ENCODE data around the gene TBXT. TPM values are rescaled to one million over a fixed set of nuclear protein-coding genes. Genes with fewer than 3 reads are reported as not detected.

Gene TBXT
- total RNA-seq, 4 donors from 2014 or later, result not detected

DNA sequence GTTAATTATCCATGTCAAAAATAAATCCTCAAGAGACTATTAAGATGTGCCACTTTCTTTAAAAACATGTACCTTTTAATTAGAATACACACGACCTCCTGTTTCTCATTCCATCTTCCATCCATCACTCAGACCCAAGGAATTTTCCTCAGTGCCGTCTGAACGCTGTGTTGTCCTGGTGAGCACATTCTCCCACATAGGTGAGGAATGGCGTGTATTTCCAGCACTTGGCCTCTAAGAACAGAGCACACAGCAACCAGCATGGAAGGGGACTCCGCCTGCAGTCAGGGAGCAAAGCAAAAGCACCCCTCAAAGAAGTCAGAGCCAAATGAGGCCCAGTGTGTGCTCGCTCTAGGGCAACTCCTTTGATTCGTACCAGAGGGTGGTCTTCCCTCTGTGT, 45.9 kb downstream of the TBXT start:
- no peaks in the 10 kb centered on the region for H3K27me3 ChIP-seq
- H3K4me1 ChIP-seq, result no peaks in the 10 kb centered on the region
- H3K4me3 ChIP-seq, result no peak overlapping the region
- TF ChIP-seq, protein P1, sequence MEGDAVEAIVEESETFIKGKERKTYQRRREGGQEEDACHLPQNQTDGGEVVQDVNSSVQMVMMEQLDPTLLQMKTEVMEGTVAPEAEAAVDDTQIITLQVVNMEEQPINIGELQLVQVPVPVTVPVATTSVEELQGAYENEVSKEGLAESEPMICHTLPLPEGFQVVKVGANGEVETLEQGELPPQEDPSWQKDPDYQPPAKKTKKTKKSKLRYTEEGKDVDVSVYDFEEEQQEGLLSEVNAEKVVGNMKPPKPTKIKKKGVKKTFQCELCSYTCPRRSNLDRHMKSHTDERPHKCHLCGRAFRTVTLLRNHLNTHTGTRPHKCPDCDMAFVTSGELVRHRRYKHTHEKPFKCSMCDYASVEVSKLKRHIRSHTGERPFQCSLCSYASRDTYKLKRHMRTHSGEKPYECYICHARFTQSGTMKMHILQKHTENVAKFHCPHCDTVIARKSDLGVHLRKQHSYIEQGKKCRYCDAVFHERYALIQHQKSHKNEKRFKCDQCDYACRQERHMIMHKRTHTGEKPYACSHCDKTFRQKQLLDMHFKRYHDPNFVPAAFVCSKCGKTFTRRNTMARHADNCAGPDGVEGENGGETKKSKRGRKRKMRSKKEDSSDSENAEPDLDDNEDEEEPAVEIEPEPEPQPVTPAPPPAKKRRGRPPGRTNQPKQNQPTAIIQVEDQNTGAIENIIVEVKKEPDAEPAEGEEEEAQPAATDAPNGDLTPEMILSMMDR (IDR thresholded peaks at IDR 0.05), result no peak
- TF ChIP-seq EP300 (IDR thresholded peaks at IDR 0.05) (no peak), POLR2A (IDR thresholded peaks at IDR 0.05) (no peak), POLR2AphosphoS5 (IDR thresholded peaks at IDR 0.05) (no peak)
- WGBS, result 57% methylated on average over 7 of the region's 7 CpGs
- no peak for DNase-seq (ENCODE audit: low spot score in 2 of 2)
- H3K27ac ChIP-seq, result no peak overlapping the region
- no peaks in the 10 kb centered on the region for H3K36me3 ChIP-seq
- H3K9me3 ChIP-seq, result no peaks in the 10 kb centered on the region

DNA sequence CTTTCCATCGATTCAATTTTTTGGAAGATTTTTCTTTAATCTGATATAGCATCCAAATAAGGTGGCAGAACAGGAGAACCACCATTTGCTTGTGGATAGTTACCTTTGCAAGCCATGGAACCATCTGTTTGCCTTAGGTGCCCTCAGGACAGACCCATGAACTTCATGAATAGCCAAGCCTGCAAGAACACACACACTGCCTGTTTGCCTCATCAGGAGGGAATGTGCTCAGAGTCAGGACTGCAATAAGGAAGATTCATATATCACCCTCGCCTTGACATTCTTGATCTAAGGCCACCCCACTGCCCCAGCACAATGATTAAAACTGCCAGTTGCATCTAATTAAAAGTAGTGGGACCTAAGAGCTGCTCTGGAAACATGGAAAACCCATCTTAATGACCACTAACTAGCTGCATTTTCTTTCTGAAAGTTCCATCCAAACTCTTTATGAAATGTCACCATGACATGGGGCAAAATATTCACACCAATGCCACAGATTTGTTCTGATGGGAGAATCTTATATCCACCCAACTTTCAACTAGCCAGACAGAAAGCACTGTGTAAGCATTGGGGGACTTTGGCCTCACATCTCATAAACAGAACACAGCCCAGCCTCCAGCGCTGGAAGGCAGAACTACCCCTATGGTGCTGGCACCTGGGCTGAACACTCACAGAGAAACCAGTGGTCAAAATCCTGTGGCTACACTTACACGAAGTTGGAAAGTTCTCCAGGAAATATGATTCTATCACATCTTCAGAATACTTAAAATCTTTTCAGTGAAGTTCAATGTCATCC, 48.3 kb downstream of the TBXT start:
- 74% methylated on average over 4 of the region's 4 CpGs for WGBS
- Histone ChIP-seq H3K36me3 (no peaks in the 10 kb centered on the region), H3K9me3 (peaks cover 4% of the 10 kb centered on the region), H3K4me1 (no peaks in the 10 kb centered on the region), H3K27me3 (no peaks in the 10 kb centered on the region), H3K4me3 (no peak overlapping the region), H3K27ac (no peak overlapping the region)
- no peak for TF ChIP-seq POLR2AphosphoS5 (IDR thresholded peaks at IDR 0.05)
- DNase-seq (ENCODE audit: low spot score in 2 of 2), result no peak

DNA sequence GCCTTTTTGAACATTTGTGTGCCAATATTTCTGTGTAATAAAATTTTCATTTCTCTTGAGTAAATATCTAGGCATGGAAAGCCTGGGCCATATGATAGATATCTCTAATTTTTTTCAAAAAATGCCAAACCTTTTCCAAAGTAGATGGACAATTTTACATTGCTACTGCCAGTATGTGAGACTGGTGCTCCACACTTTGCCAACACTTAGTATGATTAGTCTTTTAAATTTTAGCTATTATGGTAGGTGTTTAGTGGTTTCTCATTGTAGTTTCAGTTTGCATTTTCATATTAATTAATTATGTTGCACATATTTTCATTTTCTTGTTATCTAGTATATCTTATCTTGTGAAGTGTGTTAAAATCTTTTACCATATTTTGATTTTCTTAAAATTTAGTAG, 52.0 kb downstream of the TBXT start:
- no peak for DNase-seq (ENCODE audit: low spot score in 2 of 2)
- no peak for TF ChIP-seq EP300 (IDR thresholded peaks at IDR 0.05)
- TF ChIP-seq, protein P1 (IDR thresholded peaks at IDR 0.05), result no peak
- Histone ChIP-seq H3K4me1 (no peaks in the 10 kb centered on the region), H3K9me3 (peaks cover 4% of the 10 kb centered on the region), H3K27ac (no peak overlapping the region), H3K4me3 (no peak overlapping the region), H3K36me3 (no peaks in the 10 kb centered on the region), H3K27me3 (no peaks in the 10 kb centered on the region)

DNA sequence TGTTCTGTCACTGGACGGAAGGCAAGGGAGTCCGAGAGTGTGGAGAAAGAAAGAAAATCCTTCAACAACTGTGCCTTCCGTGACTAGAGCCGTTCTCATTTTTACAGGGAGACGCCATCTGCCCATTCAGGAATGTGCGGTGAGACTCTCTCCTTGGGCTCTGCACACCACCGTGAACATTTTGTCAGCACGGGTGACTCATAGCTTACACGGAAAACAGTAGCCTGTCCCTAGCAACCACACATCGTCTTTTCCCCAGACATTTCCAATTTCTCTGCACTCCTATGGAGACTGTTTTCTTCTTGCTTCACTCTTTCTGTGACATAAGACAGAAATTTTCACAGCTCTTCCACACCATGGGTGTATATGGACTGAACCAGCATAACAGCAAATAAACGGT, 55.1 kb downstream of the TBXT start:
- H3K36me3 ChIP-seq, result no peaks in the 10 kb centered on the region
- H3K27ac ChIP-seq, result no peak overlapping the region
- H3K4me3 ChIP-seq, result no peak overlapping the region
- WGBS, result 71% methylated on average over 11 of the region's 11 CpGs
- no peaks in the 10 kb centered on the region for H3K27me3 ChIP-seq
- no peaks in the 10 kb centered on the region for H3K4me1 ChIP-seq
- DNase-seq (ENCODE audit: low spot score in 2 of 2), result no peak
- H3K9me3 ChIP-seq, result peaks cover 4% of the 10 kb centered on the region
- TF ChIP-seq, protein P1 (IDR thresholded peaks at IDR 0.05), result no peak
- TF ChIP-seq POLR2A (IDR thresholded peaks at IDR 0.05) (no peak), EP300 (IDR thresholded peaks at IDR 0.05) (no peak), POLR2AphosphoS5 (IDR thresholded peaks at IDR 0.05) (no peak)

DNA sequence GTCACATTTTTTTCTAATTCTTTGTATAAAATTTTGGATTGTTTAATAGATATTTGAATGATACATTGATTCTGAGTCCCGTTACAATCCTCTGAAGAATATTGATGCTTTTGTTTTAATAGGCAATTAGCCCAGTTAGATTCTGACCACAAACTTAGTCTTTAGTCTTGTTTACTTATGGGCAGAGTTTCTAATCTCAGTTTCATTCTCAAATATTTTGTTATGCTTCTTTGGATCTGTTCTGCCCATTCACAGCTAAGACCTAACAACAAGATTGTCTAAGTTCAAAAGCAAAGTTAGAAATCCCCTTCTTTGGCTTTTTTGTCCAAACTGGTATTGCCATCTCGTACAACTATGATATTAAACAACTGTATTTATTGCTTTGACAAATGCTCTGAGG, 58.0 kb downstream of the TBXT start:
- H3K27me3 ChIP-seq, result no peaks in the 10 kb centered on the region
- H3K4me1 ChIP-seq, result no peaks in the 10 kb centered on the region
- 78% methylated on average over 2 of the region's 2 CpGs for WGBS
- H3K36me3 ChIP-seq, result no peaks in the 10 kb centered on the region
- no peak for TF ChIP-seq POLR2A (IDR thresholded peaks at IDR 0.05)
- no peak for TF ChIP-seq POLR2AphosphoS5 (IDR thresholded peaks at IDR 0.05)
- TF ChIP-seq EP300 (IDR thresholded peaks at IDR 0.05), result no peak
- TF ChIP-seq, protein P1 (IDR thresholded peaks at IDR 0.05), result no peak
- H3K4me3 ChIP-seq, result no peak overlapping the region
- DNase-seq (ENCODE audit: low spot score in 2 of 2), result no peak
- H3K27ac ChIP-seq, result no peak overlapping the region
- H3K9me3 ChIP-seq, result no peaks in the 10 kb centered on the region

Other genes with a start within 250 kb of the TBXT start
- gene PRR18, start 140.5 kb upstream of the TBXT start, total RNA-seq, result not detected
- gene SFT2D1, start 174.7 kb upstream of the TBXT start, total RNA-seq, result 10 to 100 TPM; 26.0 to 55.0 (median 33.2) TPM
- gene MPC1, start 215.1 kb upstream of the TBXT start, total RNA-seq, result 10 to 100 TPM; 31.9 to 54.0 (median 42.5) TPM

Data from suprapubic skin (tissue), 4 donors.